ENCODE results near the gene KCNJ6. TPM values are rescaled to one million over a fixed set of nuclear protein-coding genes. Genes with fewer than 3 reads are reported as not detected.

Gene KCNJ6
- total and polyA plus RNA-seq, 7 donors, result under 0.01 to 0.01 TPM; not detected in 5

DNA sequence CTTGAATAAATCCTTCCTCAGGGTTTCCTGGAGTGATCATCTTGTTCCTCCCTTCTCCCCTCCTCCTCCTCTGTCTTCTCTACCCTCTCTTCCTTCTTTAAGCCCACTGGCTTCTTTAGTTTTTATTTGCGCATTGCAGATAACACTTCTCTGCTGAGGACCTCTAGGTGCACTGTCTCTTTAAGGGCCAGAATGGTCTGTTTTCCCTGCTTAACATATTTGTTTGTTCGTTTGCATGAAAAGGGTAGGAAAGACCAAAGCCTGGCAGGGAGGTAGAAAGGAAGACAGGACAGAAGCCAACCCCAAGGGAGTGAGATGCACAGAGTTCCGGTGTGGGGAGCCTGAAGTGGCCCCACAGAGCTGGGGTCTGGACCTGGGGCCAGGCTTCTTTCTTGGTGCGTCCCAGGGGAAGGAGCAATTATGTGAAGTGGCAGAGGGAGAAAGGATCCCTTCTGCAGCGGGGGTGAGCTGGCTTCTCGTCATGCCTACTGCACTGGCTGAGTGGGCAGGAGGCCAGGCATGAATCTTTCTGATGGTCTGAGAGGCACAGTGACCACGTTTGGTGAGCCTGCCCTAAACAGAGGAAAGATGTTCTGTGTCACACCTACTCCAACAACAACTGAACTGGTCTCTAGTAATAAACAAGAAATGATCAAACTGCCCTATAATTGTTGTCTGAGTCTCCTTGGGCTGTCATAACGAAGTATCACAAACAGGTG, 232.7 kb downstream of the KCNJ6 start:
- no peak overlapping the region for H3K4me3 ChIP-seq
- intact Hi-C loops (cut with DNase I), result no loop called here
- no peak for ATAC-seq
- no peaks in the 10 kb centered on the region for H3K36me3 ChIP-seq (ENCODE audit: insufficient read depth in 1 of 2, low read depth in 1 of 2)
- DNase-seq, result no peak
- WGBS, 3 donors, result 47 to 51% (median 48%) methylated on average over 8 of the region's 8 CpGs
- TF ChIP-seq, protein P1, sequence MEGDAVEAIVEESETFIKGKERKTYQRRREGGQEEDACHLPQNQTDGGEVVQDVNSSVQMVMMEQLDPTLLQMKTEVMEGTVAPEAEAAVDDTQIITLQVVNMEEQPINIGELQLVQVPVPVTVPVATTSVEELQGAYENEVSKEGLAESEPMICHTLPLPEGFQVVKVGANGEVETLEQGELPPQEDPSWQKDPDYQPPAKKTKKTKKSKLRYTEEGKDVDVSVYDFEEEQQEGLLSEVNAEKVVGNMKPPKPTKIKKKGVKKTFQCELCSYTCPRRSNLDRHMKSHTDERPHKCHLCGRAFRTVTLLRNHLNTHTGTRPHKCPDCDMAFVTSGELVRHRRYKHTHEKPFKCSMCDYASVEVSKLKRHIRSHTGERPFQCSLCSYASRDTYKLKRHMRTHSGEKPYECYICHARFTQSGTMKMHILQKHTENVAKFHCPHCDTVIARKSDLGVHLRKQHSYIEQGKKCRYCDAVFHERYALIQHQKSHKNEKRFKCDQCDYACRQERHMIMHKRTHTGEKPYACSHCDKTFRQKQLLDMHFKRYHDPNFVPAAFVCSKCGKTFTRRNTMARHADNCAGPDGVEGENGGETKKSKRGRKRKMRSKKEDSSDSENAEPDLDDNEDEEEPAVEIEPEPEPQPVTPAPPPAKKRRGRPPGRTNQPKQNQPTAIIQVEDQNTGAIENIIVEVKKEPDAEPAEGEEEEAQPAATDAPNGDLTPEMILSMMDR (IDR thresholded peaks at IDR 0.05), result no peak
- no peaks in the 10 kb centered on the region for H3K9me3 ChIP-seq
- H3K4me1 ChIP-seq, result no peaks in the 10 kb centered on the region
- H3K27me3 ChIP-seq (ENCODE audit: insufficient read depth in 3 of 3, low read length in 2 of 3), result no peaks in the 10 kb centered on the region
- no peak overlapping the region for H3K27ac ChIP-seq

DNA sequence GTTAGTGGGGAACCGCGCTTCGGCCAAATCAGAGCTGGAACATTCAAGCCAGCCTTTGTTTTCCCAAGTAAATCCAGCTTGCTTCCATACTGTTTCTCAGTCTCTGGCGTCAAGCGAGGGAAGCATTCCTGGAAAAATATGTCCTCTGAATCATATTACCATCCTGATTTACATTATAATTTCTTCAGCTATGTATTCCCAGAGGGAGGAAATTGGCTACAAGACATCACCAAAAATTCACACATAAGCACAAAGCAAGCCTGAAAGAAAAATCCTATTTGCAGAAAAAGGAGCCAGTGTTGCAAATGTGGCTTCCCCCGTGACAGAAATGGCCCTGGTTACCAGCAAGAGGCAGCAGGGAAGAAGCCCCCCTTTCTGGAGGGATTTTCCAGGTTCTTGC, 233.3 kb downstream of the KCNJ6 start:
- intact Hi-C loops (cut with DNase I), result no loop called here
- Histone ChIP-seq H3K36me3 (ENCODE audit: insufficient read depth in 1 of 2, low read depth in 1 of 2) (no peaks in the 10 kb centered on the region), H3K27ac (no peak overlapping the region), H3K4me1 (no peaks in the 10 kb centered on the region), H3K9me3 (no peaks in the 10 kb centered on the region), H3K27me3 (ENCODE audit: insufficient read depth in 3 of 3, low read length in 2 of 3) (no peaks in the 10 kb centered on the region), H3K4me3 (no peak overlapping the region)
- ATAC-seq (no peak), DNase-seq (no peak)
- TF ChIP-seq, protein P1 (IDR thresholded peaks at IDR 0.05), result no peak
- WGBS, 3 donors, result 48 to 52% (median 51%) methylated on average over 6 of the region's 6 CpGs

DNA sequence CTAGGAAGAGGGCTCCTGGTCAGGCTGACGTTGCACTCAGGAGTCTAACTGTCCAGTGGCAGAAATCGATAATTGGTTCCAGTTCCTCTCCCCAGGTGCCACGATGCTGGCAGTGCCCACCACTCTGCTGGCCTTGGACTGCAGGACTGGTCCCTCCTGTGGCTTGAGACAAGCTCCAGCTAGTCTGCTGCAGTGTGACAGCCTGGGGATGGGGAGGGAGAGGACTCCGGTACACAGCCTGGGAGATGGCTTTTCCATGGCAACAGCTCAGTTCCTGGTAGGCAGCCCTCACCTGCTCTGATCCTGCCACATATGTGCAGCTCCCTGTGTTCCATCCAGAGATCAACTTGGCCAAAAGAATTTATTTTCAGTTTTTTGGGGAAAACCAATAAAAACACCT, 239.3 kb downstream of the KCNJ6 start:
- H3K36me3 ChIP-seq (ENCODE audit: insufficient read depth in 1 of 2, low read depth in 1 of 2), result no peaks in the 10 kb centered on the region
- TF ChIP-seq, protein P1 (IDR thresholded peaks at IDR 0.05), result no peak
- H3K9me3 ChIP-seq, result no peaks in the 10 kb centered on the region
- intact Hi-C loops (cut with DNase I), result loop anchor here (10.0 kb wide), 2 partner anchors 448 to 678 kb away; no protein-coding TSS in a partner anchor
- ATAC-seq, result no peak
- no peak overlapping the region for H3K4me3 ChIP-seq
- no peaks in the 10 kb centered on the region for H3K4me1 ChIP-seq
- WGBS, 3 donors, result 86 to 92% (median 87%) methylated on average over 4 of the region's 4 CpGs
- no peak overlapping the region for H3K27ac ChIP-seq
- DNase-seq, result no peak
- H3K27me3 ChIP-seq (ENCODE audit: insufficient read depth in 3 of 3, low read length in 2 of 3), result peaks cover 0 to 6% (median 3%) of the 10 kb centered on the region in 3 donors

DNA sequence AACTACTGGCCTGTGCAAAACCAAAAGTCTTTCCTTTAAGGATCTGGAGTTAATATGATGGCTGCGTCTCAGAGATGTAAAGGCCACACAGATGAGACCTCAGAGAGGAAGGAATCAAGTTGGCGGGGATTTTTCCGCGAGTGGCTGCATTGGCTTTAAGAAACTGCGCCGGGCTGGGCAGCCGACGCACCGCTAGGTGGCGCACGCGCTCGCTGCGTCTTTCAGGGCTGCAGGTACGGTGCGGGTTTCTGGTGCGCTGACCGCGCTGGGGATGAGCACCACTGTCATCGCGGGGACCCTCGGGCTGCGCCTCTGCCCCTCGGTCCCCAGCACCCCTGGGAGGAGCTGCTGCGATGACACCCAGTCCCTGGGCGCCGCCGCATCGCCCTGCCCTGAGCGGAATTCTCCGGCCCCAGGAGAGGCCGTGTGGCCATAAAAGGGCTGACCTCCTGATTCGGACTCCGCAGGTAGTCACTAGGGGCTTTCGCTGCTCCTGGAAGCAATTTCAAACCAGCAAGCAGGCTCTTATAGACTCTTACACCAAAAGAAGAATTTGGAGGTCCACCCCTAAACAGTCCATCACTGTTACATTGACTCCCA, 241.0 kb downstream of the KCNJ6 start:
- WGBS, 3 donors, result 12 to 14% (median 13%) methylated on average over 31 to 35 of the region's 35 CpGs
- Histone ChIP-seq H3K27me3 (ENCODE audit: insufficient read depth in 3 of 3, low read length in 2 of 3) (peaks cover 0 to 6% (median 3%) of the 10 kb centered on the region in 3 donors), H3K36me3 (ENCODE audit: insufficient read depth in 1 of 2, low read depth in 1 of 2) (no peaks in the 10 kb centered on the region), H3K9me3 (no peaks in the 10 kb centered on the region), H3K27ac (no peak overlapping the region), H3K4me1 (no peaks in the 10 kb centered on the region), H3K4me3 (peak overlapping the region; percentile 48)
- ATAC-seq (peak; percentile 62 to 88 (median 74)), DNase-seq (peak; percentile 62 to 77)
- intact Hi-C loops (cut with DNase I), result loop anchor here (10.0 kb wide), 2 partner anchors 449 to 679 kb away; no protein-coding TSS in a partner anchor
- TF ChIP-seq, protein P1 (IDR thresholded peaks at IDR 0.05), result peak; percentile 97
